Prostate gland (tissue), 2 donors: ENCODE results near the gene KHNYN. TPM values are rescaled to one million over a fixed set of nuclear protein-coding genes. Genes with fewer than 3 reads are reported as not detected.

ENCODE experiments used
- DNase-seq: peaks from one replicate; pipeline ENCODE4 v3.0.0-alpha.2; 2019; ENCODE audit warnings: low spot score
- H3K27ac ChIP-seq, 2 donors: fragments of 200-600 bp; sonication (generic); 2 replicates each; pipeline ENCODE4 v1.5.1; 2017 to 2019
- H3K27me3 ChIP-seq: fragments of 200-600 bp; sonication (generic); replicated peaks from 2 replicates; pipeline ENCODE4 v1.5.1; 2019; ENCODE audit not compliant: insufficient read depth
- H3K36me3 ChIP-seq, 2 donors: fragments of 200-600 bp; sonication (generic); 1 replicate in 1 of 2; 2 replicates in 1 of 2; pipeline versions ENCODE4 v1.5.1 to v1.8.1; 2017 to 2019
- H3K4me1 ChIP-seq: fragments of 200-600 bp; sonication (generic); replicated peaks from 2 replicates; pipeline ENCODE4 v1.5.1; 2019
- H3K4me3 ChIP-seq, 2 donors: fragments of 200-600 bp; sonication (generic); 2 replicates each; pipeline ENCODE4 v1.5.1; 2017 to 2019
- H3K9me3 ChIP-seq: fragments of 200-600 bp; sonication (generic); 2 replicates; pipeline ENCODE4 v1.5.1; 2017
- POLR2A ChIP-seq: fragments of 450-650 bp; IDR thresholded peaks from one replicate; pipeline ENCODE4 v1.6.1; 2016; ENCODE audit warnings: antibody characterized with exemption, mild to moderate bottlenecking
- POLR2AphosphoS5 ChIP-seq: sonication (generic); formaldehyde crosslinking; IDR thresholded peaks from one replicate; pipeline ENCODE4 v1.6.1; 2017; ENCODE audit warnings: antibody characterized with exemption
- WGBS: methylation state at CpG from one replicate; pipeline ENCODE4 v1.1.5; 2018; 5-methylcytosine and 5-hydroxymethylcytosine counted together
- intact Hi-C: fragments of 100-400 bp; cut with DNase I; formaldehyde crosslinking; loops from one replicate; pipeline ENCODE4 v1.14.2; 2022
- total RNA-seq, 2 donors: library from RNA; depleted of rRNA; stranded (reverse); fragments of >200 nt; gene quantifications; one replicate each; pipeline ENCODE4 v1.1.0, GENCODE V29; 2016
- TF ChIP-seq, protein P1 (sequence below), 4 experiments: fragments of 200-600 bp in 2 of 4; fragments of 450-650 bp in 2 of 4; sonication (generic) in 2 of 4; IDR thresholded peaks; 1 replicate in 3 of 4; 2 replicates in 1 of 4; pipeline ENCODE4 v1.5.1; 2016 to 2019; ENCODE audit warnings: antibody characterized with exemption in 4 of 4, mild to moderate bottlenecking in 2 of 4, moderate library complexity in 2 of 4

KHNYN gene
- total RNA-seq, 2 donors from 2014 or later: 57.0 to 91.2 TPM

DNA sequence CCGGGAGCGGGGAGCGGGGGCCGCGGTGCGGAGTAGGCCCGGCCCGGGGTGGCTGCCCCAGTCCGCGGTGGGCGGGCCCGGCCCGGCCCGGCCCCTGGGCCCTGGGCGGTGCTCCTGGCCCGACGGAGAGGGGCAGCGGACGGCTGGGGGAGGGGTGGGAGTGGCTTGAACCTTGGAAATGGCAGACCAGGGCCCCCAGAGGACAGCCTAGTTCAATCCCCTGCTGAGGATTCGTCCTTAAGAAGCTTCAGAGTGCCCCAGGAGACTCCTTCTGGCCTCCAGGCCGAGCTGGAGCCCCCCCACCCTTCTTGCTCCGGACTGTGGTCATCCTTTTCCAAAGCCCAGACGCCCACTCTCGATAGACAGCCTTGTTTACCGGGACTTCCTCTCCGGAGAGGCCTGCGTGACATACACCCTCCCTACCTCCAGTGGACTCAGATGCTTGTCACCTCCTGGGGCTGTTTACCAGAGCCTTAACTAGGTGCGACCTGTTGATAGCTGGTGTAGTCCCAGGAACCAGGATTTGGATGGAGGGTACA is 458 bp downstream of the KHNYN start:
- peak overlapping the region; percentile 95 to 96 for H3K27ac ChIP-seq
- H3K4me3 ChIP-seq: peak overlapping the region; percentile 49 to 68
- intact Hi-C loops: no loop called here
- peaks cover 18% of the 10 kb centered on the region for H3K4me1 ChIP-seq
- DNase-seq: peak; percentile 44
- no peaks in the 10 kb centered on the region for H3K9me3 ChIP-seq
- WGBS: under 1% methylated on average over 23 of the region's 28 CpGs
- no peaks in the 10 kb centered on the region for H3K27me3 ChIP-seq
- no peaks in the 10 kb centered on the region for H3K36me3 ChIP-seq
- TF ChIP-seq POLR2AphosphoS5: no peak
- no peak for TF ChIP-seq POLR2A
- TF ChIP-seq, protein P1, sequence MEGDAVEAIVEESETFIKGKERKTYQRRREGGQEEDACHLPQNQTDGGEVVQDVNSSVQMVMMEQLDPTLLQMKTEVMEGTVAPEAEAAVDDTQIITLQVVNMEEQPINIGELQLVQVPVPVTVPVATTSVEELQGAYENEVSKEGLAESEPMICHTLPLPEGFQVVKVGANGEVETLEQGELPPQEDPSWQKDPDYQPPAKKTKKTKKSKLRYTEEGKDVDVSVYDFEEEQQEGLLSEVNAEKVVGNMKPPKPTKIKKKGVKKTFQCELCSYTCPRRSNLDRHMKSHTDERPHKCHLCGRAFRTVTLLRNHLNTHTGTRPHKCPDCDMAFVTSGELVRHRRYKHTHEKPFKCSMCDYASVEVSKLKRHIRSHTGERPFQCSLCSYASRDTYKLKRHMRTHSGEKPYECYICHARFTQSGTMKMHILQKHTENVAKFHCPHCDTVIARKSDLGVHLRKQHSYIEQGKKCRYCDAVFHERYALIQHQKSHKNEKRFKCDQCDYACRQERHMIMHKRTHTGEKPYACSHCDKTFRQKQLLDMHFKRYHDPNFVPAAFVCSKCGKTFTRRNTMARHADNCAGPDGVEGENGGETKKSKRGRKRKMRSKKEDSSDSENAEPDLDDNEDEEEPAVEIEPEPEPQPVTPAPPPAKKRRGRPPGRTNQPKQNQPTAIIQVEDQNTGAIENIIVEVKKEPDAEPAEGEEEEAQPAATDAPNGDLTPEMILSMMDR (IDR thresholded peaks at IDR 0.05): no peak

DNA sequence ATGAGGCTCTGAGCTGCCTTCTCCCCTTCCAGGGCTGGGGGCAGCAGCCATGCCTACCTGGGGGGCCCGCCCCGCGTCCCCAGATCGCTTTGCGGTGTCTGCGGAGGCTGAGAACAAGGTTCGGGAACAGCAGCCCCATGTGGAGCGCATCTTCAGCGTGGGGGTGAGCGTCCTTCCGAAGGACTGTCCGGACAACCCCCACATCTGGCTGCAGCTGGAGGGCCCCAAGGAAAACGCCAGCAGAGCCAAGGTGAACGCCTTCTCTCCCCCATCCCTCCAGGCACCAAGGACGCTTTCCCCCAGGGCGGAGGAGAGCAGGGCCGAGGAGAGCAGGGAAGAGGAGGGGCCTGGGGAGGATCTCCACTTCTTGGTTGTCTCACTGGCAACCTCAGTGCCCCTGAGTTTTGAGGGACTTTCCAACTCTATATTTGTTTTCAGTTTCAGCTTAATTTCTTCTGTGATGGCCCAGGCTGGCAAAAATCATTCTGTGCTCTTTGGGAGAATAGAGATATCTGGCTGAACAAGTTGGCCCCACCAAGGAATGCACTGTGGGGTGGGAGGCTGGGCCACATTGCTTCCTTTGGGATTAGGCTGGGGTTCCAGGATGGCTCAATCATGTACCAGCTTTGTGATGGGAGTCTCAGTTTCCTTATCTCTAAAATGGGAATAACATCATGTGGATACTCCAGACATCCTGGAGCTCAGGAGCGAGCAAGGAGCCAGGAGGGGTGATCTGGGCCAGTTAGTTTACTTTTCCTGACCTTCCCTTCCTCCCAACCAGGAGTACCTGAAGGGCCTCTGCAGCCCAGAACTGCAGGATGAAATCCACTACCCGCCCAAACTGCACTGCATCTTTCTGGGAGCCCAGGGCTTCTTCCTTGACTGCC is 1.2 kb downstream of the KHNYN start:
- 12% methylated on average over 16 of the region's 19 CpGs for WGBS

DNA sequence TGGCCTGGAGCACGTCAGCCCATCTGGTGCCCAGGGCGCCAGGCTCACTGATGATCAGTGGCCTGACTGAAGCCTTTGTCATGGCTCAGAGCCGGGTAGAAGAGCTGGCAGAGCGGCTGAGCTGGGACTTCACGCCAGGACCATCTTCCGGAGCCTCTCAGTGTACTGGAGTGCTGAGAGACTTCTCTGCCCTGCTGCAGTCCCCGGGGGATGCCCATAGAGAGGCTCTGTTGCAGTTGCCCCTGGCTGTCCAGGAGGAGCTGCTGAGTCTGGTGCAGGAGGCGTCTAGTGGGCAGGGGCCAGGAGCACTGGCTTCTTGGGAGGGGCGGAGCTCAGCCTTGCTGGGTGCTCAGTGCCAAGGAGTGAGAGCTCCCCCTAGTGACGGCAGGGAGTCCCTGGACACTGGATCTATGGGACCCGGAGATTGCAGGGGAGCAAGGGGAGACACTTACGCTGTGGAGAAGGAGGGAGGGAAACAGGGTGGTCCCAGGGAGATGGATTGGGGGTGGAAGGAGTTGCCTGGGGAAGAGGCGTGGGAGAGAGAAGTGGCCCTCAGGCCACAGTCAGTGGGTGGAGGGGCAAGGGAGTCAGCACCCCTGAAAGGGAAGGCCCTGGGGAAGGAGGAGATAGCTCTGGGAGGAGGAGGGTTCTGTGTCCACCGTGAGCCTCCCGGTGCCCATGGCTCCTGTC is 2.0 kb downstream of the KHNYN start:
- H3K4me3 ChIP-seq: peak overlapping the region in 1 of 2 donors; percentile 68

More for the DNA sequence above, 1.2 kb downstream of the KHNYN start:
- Histone ChIP-seq H3K36me3 (no peaks in the 10 kb centered on the region), H3K4me1 (peaks cover 20% of the 10 kb centered on the region), H3K9me3 (no peaks in the 10 kb centered on the region), H3K4me3 (peak overlapping the region; percentile 49 to 68), H3K27ac (peak overlapping the region; percentile 95 to 96), H3K27me3 (no peaks in the 10 kb centered on the region)
- intact Hi-C loops: loop anchor here (1.0 kb wide), 1 partner anchor 66 kb away; no protein-coding TSS in a partner anchor
- DNase-seq: no peak
- TF ChIP-seq POLR2A: no peak
- TF ChIP-seq POLR2AphosphoS5: no peak
- TF ChIP-seq, protein P1 (IDR thresholded peaks at IDR 0.05): no peak

DNA sequence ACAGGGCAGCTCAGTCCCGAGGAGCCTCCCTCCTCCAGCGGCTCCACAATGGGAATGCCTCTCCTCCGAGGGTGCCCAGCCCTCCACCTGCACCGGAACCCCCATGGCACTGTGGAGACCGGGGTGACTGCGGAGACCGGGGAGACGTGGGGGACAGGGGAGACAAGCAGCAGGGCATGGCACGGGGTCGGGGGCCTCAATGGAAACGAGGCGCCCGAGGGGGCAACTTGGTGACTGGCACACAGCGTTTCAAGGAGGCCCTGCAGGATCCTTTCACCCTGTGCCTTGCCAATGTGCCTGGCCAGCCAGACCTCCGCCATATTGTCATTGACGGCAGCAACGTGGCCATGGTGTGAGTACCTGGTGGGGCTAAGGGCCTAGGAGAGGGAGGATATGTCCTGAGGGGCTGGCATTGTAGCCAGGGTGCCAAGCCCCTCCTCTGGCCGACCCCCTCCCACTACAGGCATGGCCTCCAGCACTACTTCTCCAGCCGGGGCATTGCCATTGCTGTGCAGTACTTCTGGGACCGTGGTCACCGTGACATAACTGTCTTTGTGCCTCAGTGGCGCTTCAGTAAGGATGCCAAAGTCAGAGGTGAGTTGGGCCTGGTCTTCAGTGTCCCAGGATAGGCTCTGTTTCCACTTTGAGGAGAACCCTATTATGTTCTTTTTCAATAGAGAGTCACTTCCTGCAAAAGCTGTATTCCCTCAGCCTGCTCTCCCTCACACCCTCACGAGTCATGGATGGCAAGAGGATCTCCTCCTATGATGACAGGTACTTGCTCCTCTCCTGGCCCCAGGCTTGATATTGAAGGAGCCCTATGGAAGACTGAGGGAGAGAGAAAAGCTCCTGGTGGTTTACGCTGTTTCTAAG is 2.7 kb downstream of the KHNYN start:
- Histone ChIP-seq H3K4me3 (peak overlapping the region in 1 of 2 donors; percentile 68), H3K36me3 (peaks cover 2 to 6% of the 10 kb centered on the region in 2 donors), H3K4me1 (peaks cover 20% of the 10 kb centered on the region), H3K27ac (peak overlapping the region; percentile 95 to 96), H3K27me3 (no peaks in the 10 kb centered on the region), H3K9me3 (no peaks in the 10 kb centered on the region)
- WGBS: 73% methylated on average over 24 of the region's 24 CpGs
- no peak for DNase-seq
- TF ChIP-seq POLR2A: no peak
- no peak for TF ChIP-seq POLR2AphosphoS5
- TF ChIP-seq, protein P1 (IDR thresholded peaks at IDR 0.05): no peak
- intact Hi-C loops: no loop called here

More for the DNA sequence above, 2.0 kb downstream of the KHNYN start:
- Histone ChIP-seq H3K27ac (peak overlapping the region; percentile 95 to 96), H3K4me1 (peaks cover 20% of the 10 kb centered on the region), H3K36me3 (no peaks in the 10 kb centered on the region), H3K27me3 (no peaks in the 10 kb centered on the region), H3K9me3 (no peaks in the 10 kb centered on the region)
- intact Hi-C loops: loop anchor here (1.0 kb wide), 1 partner anchor 66 kb away; no protein-coding TSS in a partner anchor
- TF ChIP-seq, protein P1 (IDR thresholded peaks at IDR 0.05): peak; percentile 84 to 96 (median 90)
- TF ChIP-seq POLR2AphosphoS5 (peak; percentile 73), POLR2A (no peak)
- 35% methylated on average over 15 of the region's 15 CpGs for WGBS
- DNase-seq: peak; percentile 83
